Astrocyte (in vitro differentiated cells and primary cell): Measurements from ENCODE around the gene DACT2. TPM values are rescaled to one million over a fixed set of nuclear protein-coding genes. Genes with fewer than 3 reads are reported as not detected.

Source experiments
- DNase-seq: peaks from one replicate; pipeline ENCODE4 v3.0.0-alpha.2; 2010; ENCODE audit warnings: low read depth
- FAIRE-seq: peaks from 2 replicates; lab custom pipeline; 2011; peaks lifted over from hg19 to GRCh38; lab: Jason Lieb, UNC
- H2AFZ ChIP-seq: 2 replicates; pipeline ENCODE4 v1.6.0; 2012; ENCODE audit warnings: low read depth, low read length, inconsistent platforms
- H3K27ac ChIP-seq: 2 replicates; pipeline ENCODE4 v1.5.1; 2011; ENCODE audit warnings: low read depth, low read length, inconsistent platforms
- H3K27me3 ChIP-seq: 2 replicates; pipeline ENCODE4 v1.6.0; 2011; ENCODE audit warnings: low read length, inconsistent platforms; ENCODE audit not compliant: insufficient read depth
- H3K36me3 ChIP-seq: 2 replicates; pipeline ENCODE4 v1.5.1; 2011; ENCODE audit warnings: low read length, inconsistent platforms; ENCODE audit not compliant: insufficient read depth
- H3K4me1 ChIP-seq: 2 replicates; pipeline ENCODE4 v1.5.1; 2011; ENCODE audit warnings: low read length, inconsistent platforms; ENCODE audit not compliant: insufficient read depth
- H3K4me2 ChIP-seq: 2 replicates; pipeline ENCODE4 v1.6.0; 2012; ENCODE audit warnings: low read length, inconsistent platforms
- H3K4me3 ChIP-seq: 2 replicates; pipeline ENCODE4 v1.5.1; 2011; ENCODE audit warnings: low read depth, mild to moderate bottlenecking, low read length, inconsistent platforms; ENCODE audit not compliant: insufficient read depth
- H3K79me2 ChIP-seq: 2 replicates; pipeline ENCODE4 v1.6.0; 2012; ENCODE audit warnings: mild to moderate bottlenecking, low read length, inconsistent platforms; ENCODE audit not compliant: insufficient read depth
- H3K9ac ChIP-seq: 2 replicates; pipeline ENCODE4 v1.6.0; 2012; ENCODE audit warnings: mild to moderate bottlenecking, low read length, inconsistent platforms
- H3K9me3 ChIP-seq: 2 replicates; pipeline ENCODE4 v1.5.1; 2012; ENCODE audit warnings: low read depth, mild to moderate bottlenecking, low read length, inconsistent platforms; ENCODE audit not compliant: insufficient read depth
- H4K20me1 ChIP-seq: 2 replicates; pipeline ENCODE4 v1.6.0; 2012; ENCODE audit warnings: low read length, inconsistent platforms; ENCODE audit not compliant: insufficient read depth
- H3K27ac Mint-ChIP-seq: one replicate; pipeline ENCODE4 v1.8.0; 2021; ENCODE audit warnings: mild to moderate bottlenecking, mixed read lengths; ENCODE audit not compliant: unreplicated experiment
- H3K27me3 Mint-ChIP-seq: one replicate; pipeline ENCODE4 v1.8.0; 2021; ENCODE audit warnings: low read depth, mixed read lengths; ENCODE audit not compliant: unreplicated experiment
- H3K36me3 Mint-ChIP-seq: one replicate; pipeline ENCODE4 v1.8.0; 2021; ENCODE audit warnings: low read depth, mixed read lengths; ENCODE audit not compliant: unreplicated experiment
- H3K4me1 Mint-ChIP-seq: one replicate; pipeline ENCODE4 v1.8.0; 2021; ENCODE audit warnings: low read depth, mixed read lengths; ENCODE audit not compliant: unreplicated experiment
- H3K4me3 Mint-ChIP-seq: one replicate; pipeline ENCODE4 v1.8.0; 2021; ENCODE audit warnings: mild to moderate bottlenecking, moderate library complexity, mixed read lengths; ENCODE audit not compliant: unreplicated experiment
- H3K9me3 Mint-ChIP-seq: one replicate; pipeline ENCODE4 v1.8.0; 2021; ENCODE audit warnings: mild to moderate bottlenecking, mixed read lengths; ENCODE audit not compliant: unreplicated experiment
- EZH2 ChIP-seq: IDR thresholded peaks from 2 replicates; pipeline ENCODE4 v1.6.1; 2012; ENCODE audit warnings: mild to moderate bottlenecking, low read length, inconsistent platforms; ENCODE audit not compliant: insufficient read depth
- total RNA-seq: library from RNA; stranded (reverse); gene quantifications from 2 replicates; pipeline ENCODE4 v1.2.1, GENCODE V29; 2021
- TF ChIP-seq, protein P1 (sequence below): IDR thresholded peaks from 2 replicates; pipeline ENCODE4 v1.5.1; 2011; ENCODE audit warnings: low read depth, mild to moderate bottlenecking, inconsistent platforms, low read length, moderate library complexity; ENCODE audit not compliant: insufficient read depth

DACT2 gene
- total RNA-seq, 1 donor from 2014 or later: 0.20 TPM

DNA sequence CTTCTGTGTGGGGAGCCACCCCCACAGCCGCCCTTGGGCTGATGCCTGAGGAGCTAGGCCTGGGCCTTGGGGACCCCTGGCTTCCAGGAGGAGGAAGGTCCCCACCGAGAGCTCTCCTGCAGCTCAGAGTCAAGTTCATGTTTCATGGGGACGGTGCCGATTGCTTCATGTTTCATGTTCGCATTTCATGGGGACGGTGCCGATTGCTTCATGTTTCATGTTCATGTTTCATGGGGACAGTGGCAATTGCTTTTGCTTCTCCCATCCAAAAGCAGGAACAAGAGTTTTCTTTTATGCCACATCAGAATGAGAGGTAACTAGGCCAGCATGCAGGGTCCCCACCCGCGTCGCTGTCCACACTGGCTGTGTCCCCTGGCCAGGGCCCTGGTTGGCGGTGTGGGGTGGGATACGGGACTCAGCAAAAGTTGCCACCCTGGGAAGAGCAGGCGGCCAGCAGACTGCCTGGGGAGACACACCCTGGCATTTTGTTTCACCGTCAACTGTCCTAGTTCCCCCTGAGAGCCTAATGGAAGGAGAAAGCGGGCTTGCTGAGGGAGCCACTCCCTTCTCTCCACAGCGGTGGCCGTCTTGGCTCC, 46.0 kb downstream of the DACT2 start:
- Mint-ChIP-seq H3K9me3 (peaks cover 3% of the 10 kb centered on the region), H3K27ac (no peak overlapping the region), H3K4me3 (no peak overlapping the region), H3K36me3 (no peaks in the 10 kb centered on the region), H3K4me1 (peaks cover 2% of the 10 kb centered on the region), H3K27me3 (peaks cover 63% of the 10 kb centered on the region)
- DNase-seq (no peak), FAIRE-seq (no peak)
- no peaks in the 10 kb centered on the region for H3K36me3 ChIP-seq
- H3K79me2 ChIP-seq: no peaks in the 10 kb centered on the region
- H3K4me1 ChIP-seq: no peaks in the 10 kb centered on the region
- no peak overlapping the region for H3K27ac ChIP-seq
- no peak overlapping the region for H2AFZ ChIP-seq
- no peaks in the 10 kb centered on the region for H4K20me1 ChIP-seq
- no peak overlapping the region for H3K4me3 ChIP-seq
- H3K9ac ChIP-seq: no peak overlapping the region
- no peak overlapping the region for H3K4me2 ChIP-seq
- peaks cover 7% of the 10 kb centered on the region for H3K9me3 ChIP-seq
- no peaks in the 10 kb centered on the region for H3K27me3 ChIP-seq
- no peak for TF ChIP-seq EZH2
- TF ChIP-seq, protein P1, sequence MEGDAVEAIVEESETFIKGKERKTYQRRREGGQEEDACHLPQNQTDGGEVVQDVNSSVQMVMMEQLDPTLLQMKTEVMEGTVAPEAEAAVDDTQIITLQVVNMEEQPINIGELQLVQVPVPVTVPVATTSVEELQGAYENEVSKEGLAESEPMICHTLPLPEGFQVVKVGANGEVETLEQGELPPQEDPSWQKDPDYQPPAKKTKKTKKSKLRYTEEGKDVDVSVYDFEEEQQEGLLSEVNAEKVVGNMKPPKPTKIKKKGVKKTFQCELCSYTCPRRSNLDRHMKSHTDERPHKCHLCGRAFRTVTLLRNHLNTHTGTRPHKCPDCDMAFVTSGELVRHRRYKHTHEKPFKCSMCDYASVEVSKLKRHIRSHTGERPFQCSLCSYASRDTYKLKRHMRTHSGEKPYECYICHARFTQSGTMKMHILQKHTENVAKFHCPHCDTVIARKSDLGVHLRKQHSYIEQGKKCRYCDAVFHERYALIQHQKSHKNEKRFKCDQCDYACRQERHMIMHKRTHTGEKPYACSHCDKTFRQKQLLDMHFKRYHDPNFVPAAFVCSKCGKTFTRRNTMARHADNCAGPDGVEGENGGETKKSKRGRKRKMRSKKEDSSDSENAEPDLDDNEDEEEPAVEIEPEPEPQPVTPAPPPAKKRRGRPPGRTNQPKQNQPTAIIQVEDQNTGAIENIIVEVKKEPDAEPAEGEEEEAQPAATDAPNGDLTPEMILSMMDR: no peak

DNA sequence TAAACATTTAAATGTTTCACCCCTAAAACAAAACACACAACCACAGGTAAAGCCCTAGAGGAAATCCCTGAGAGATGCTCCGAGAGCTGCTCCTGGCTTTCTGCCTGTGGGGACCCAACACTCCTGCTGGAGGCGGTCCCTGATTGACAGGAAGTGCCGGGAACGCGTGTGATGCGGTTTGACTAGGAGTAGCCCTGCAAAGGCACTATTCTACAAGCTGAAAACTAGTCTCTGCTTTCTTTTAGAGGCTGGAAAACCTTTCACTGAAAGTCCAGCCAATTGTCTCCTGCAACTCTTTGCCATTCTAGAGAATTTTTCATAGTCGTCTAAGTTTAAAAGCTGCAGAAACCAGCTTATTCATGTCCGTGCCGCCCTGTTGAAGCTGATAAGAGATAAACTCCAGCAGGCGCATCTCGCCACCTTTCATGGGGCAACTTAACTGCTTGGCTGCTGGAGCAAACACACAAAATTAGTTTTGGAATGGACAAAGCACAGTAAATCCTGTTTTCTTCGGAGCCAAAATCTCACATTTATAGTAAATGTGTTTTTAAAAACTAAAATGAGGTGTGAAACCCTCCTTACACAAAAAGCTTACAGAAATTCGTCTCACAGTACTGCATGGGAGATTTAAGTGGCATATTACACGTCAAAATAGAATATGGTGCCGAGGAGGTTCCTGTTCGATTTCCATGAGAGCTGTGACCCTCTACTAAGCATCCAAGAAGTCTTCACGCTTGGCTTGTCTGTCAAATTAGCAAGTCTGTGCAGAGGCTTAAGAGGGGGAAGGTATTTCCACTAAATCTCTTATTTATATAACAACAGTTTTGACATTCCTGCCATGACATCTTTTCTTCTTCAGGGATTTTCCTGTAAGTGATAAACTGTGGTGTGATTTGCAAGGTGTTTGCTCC, 46.9 kb downstream of the DACT2 start:
- no peak for DNase-seq
- Mint-ChIP-seq H3K4me1 (peaks cover 2% of the 10 kb centered on the region), H3K4me3 (no peak overlapping the region), H3K36me3 (no peaks in the 10 kb centered on the region), H3K27me3 (peaks cover 60% of the 10 kb centered on the region), H3K9me3 (no peaks in the 10 kb centered on the region), H3K27ac (no peak overlapping the region)
- no peaks in the 10 kb centered on the region for H3K36me3 ChIP-seq
- no peak overlapping the region for H3K27ac ChIP-seq
- no peak overlapping the region for H3K4me3 ChIP-seq
- no peaks in the 10 kb centered on the region for H3K4me1 ChIP-seq
- no peak overlapping the region for H3K9ac ChIP-seq
- no peak for FAIRE-seq
- H3K9me3 ChIP-seq: peaks cover 8% of the 10 kb centered on the region
- TF ChIP-seq, protein P1: no peak
- no peak for TF ChIP-seq EZH2
- no peaks in the 10 kb centered on the region for H3K27me3 ChIP-seq
- H2AFZ ChIP-seq: no peak overlapping the region
- no peaks in the 10 kb centered on the region for H4K20me1 ChIP-seq
- H3K79me2 ChIP-seq: no peaks in the 10 kb centered on the region
- H3K4me2 ChIP-seq: no peak overlapping the region
